ENCODE data around the gene PTTG1IP. TPM values are rescaled to one million over a fixed set of nuclear protein-coding genes. Genes with fewer than 3 reads are reported as not detected.

The PTTG1IP gene
- total RNA-seq, 6 experiments from 2014 or later: 241 to 290 (median 277) TPM

GRCh38 chr21:44812640-44813039 lies 60.9 kb downstream of the PTTG1IP start:
- H3K4me3 Mint-ChIP-seq: no peak overlapping the region
- H3K9me3 Mint-ChIP-seq: no peaks in the 10 kb centered on the region
- H3K36me3 Mint-ChIP-seq (ENCODE audit: low read depth): 0 out of 2 replicates have a peak, but pooled peaks cover 4% of the 10 kb centered on the region
- H3K4me1 Mint-ChIP-seq (ENCODE audit: low read depth): peaks cover 19% of the 10 kb centered on the region
- TF ChIP-seq, protein P1, sequence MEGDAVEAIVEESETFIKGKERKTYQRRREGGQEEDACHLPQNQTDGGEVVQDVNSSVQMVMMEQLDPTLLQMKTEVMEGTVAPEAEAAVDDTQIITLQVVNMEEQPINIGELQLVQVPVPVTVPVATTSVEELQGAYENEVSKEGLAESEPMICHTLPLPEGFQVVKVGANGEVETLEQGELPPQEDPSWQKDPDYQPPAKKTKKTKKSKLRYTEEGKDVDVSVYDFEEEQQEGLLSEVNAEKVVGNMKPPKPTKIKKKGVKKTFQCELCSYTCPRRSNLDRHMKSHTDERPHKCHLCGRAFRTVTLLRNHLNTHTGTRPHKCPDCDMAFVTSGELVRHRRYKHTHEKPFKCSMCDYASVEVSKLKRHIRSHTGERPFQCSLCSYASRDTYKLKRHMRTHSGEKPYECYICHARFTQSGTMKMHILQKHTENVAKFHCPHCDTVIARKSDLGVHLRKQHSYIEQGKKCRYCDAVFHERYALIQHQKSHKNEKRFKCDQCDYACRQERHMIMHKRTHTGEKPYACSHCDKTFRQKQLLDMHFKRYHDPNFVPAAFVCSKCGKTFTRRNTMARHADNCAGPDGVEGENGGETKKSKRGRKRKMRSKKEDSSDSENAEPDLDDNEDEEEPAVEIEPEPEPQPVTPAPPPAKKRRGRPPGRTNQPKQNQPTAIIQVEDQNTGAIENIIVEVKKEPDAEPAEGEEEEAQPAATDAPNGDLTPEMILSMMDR (IDR thresholded peaks at IDR 0.05): no peak
- no peak for DNase-seq
- no peak overlapping the region for H3K27ac Mint-ChIP-seq
- H3K27me3 Mint-ChIP-seq (ENCODE audit: insufficient read depth): no peaks in the 10 kb centered on the region; the same call in 1 of the 2 replicates

DNA sequence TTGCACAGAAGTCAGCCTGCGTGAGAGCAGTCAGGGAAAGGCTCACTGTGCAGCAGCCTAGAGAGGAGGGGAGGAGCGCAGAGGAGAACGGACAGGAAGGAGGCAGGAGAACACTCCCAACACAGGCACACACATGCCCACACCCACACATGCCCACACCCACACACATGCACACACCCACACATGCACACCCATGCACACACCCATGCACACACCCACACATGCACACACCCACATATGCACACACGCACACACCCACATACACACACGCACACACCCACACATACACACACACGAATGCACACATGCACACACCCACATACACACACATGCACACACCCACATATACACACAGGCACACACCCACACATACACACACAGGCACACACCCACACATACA lies 62.7 kb downstream of the PTTG1IP start:
- H3K4me3 Mint-ChIP-seq: no peak overlapping the region
- H3K9me3 Mint-ChIP-seq: no peaks in the 10 kb centered on the region
- TF ChIP-seq, protein P1 (IDR thresholded peaks at IDR 0.05): no peak
- H3K4me1 Mint-ChIP-seq (ENCODE audit: low read depth): peaks cover 10% of the 10 kb centered on the region
- peaks cover 2% of the 10 kb centered on the region for H3K27me3 Mint-ChIP-seq (ENCODE audit: insufficient read depth)
- no peak overlapping the region for H3K27ac Mint-ChIP-seq
- H3K36me3 Mint-ChIP-seq (ENCODE audit: low read depth): peaks cover 14% of the 10 kb centered on the region
- DNase-seq: no peak

DNA sequence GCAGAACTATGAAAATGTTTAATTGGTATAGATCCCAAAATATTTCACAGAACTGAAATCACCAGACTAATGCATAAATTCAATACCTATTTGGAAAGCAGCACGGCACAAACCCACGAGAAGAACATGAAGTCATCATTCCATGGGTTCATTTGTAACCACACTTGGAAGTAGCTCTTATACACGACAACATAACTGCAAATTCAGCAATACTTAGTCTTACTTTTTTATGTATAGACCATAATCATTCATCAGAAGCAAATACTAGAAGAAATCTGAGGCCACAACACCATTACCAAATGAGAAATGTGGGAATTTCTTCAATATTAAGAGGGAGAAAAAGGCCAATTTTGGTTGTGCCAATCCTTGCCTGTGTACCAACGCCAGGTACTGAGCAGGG lies 67.6 kb downstream of the PTTG1IP start:
- TF ChIP-seq, protein P1 (IDR thresholded peaks at IDR 0.05): no peak
- H3K4me3 Mint-ChIP-seq: no peak overlapping the region
- H3K27me3 Mint-ChIP-seq (ENCODE audit: insufficient read depth): peaks cover 5% of the 10 kb centered on the region; the same call in 1 of the 2 replicates
- DNase-seq: no peak
- peaks cover 24% of the 10 kb centered on the region for H3K36me3 Mint-ChIP-seq (ENCODE audit: low read depth)
- H3K9me3 Mint-ChIP-seq: no peaks in the 10 kb centered on the region
- peaks cover 11% of the 10 kb centered on the region for H3K4me1 Mint-ChIP-seq (ENCODE audit: low read depth)
- no peak overlapping the region; the same call in 1 of the 2 replicates for H3K27ac Mint-ChIP-seq

GRCh38 chr21:44805226-44805625 lies 68.3 kb downstream of the PTTG1IP start:
- peaks cover 18% of the 10 kb centered on the region for H3K4me1 Mint-ChIP-seq (ENCODE audit: low read depth)
- DNase-seq: no peak
- TF ChIP-seq, protein P1 (IDR thresholded peaks at IDR 0.05): no peak
- H3K27ac Mint-ChIP-seq: no peak overlapping the region; the same call in 1 of the 2 replicates
- H3K9me3 Mint-ChIP-seq: no peaks in the 10 kb centered on the region
- H3K36me3 Mint-ChIP-seq (ENCODE audit: low read depth): peaks cover 24% of the 10 kb centered on the region
- H3K27me3 Mint-ChIP-seq (ENCODE audit: insufficient read depth): peaks cover 5% of the 10 kb centered on the region; the same call in 1 of the 2 replicates
- H3K4me3 Mint-ChIP-seq: no peak overlapping the region

GRCh38 chr21:44804762-44805161 lies 68.7 kb downstream of the PTTG1IP start:
- H3K4me3 Mint-ChIP-seq: no peak overlapping the region
- peaks cover 22% of the 10 kb centered on the region for H3K4me1 Mint-ChIP-seq (ENCODE audit: low read depth)
- H3K36me3 Mint-ChIP-seq (ENCODE audit: low read depth): peaks cover 28% of the 10 kb centered on the region
- H3K27me3 Mint-ChIP-seq (ENCODE audit: insufficient read depth): peaks cover 5% of the 10 kb centered on the region; the same call in 1 of the 2 replicates
- H3K9me3 Mint-ChIP-seq: no peaks in the 10 kb centered on the region
- H3K27ac Mint-ChIP-seq: no peak overlapping the region
- no peak for DNase-seq
- TF ChIP-seq, protein P1 (IDR thresholded peaks at IDR 0.05): no peak
